Measurements from ENCODE around the gene ZSCAN30.

DNA sequence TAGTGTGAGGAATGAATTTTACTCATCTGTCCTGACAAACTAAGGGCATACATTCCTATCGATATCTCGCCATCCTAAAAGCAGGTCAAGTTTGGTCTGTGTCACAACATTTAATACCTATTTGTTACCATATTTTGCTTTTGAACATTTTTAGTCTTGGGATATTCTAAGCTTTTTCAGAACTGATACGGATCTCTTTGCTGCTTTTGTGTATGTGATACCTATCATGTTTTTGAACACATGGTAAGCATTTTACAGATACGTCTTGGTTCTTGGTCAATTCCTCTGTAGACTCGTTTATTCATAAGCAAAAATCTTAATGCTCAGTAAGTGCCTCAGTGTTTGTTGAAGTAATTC is 48.6 kb downstream of the ZSCAN30 start:
- TF ChIP-seq, protein P1, sequence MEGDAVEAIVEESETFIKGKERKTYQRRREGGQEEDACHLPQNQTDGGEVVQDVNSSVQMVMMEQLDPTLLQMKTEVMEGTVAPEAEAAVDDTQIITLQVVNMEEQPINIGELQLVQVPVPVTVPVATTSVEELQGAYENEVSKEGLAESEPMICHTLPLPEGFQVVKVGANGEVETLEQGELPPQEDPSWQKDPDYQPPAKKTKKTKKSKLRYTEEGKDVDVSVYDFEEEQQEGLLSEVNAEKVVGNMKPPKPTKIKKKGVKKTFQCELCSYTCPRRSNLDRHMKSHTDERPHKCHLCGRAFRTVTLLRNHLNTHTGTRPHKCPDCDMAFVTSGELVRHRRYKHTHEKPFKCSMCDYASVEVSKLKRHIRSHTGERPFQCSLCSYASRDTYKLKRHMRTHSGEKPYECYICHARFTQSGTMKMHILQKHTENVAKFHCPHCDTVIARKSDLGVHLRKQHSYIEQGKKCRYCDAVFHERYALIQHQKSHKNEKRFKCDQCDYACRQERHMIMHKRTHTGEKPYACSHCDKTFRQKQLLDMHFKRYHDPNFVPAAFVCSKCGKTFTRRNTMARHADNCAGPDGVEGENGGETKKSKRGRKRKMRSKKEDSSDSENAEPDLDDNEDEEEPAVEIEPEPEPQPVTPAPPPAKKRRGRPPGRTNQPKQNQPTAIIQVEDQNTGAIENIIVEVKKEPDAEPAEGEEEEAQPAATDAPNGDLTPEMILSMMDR (IDR thresholded peaks at IDR 0.05), result no peak
- TF ChIP-seq POLR2A (IDR thresholded peaks at IDR 0.05), result no peak
